ENCODE results near the gene NEDD8. TPM values are rescaled to one million over a fixed set of nuclear protein-coding genes. Genes with fewer than 3 reads are reported as not detected.

Gene NEDD8
- total and polyA plus RNA-seq, 4 donors, result 32.3 to 136 (median 78.1) TPM

DNA sequence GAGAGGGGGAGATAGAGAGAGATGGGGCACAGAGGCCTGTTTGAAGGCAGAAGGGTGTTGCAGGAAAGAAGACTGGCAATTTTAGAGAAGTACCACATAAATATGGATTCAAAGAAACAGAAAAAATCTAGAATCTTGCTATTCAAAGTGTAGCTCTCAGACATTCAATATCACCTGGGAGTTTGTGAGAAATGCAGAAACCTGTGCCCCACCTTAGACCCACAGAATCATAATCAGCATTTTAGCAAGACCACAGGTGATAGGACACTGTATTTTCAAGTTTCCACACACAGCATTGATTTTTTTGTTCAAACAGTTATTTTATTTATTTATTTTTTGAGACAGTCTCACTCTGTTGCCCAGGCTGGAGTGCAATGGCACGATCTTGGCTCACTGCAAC is 3.3 kb downstream of the NEDD8 start:
- Histone ChIP-seq H3K9me3 (ENCODE audit: control insufficient read depth in 4 of 4, low read length in 3 of 4) (no peaks in the 10 kb centered on the region), H3K27ac (ENCODE audit: low read depth in 1 of 2, low read length in 2 of 2) (no peak overlapping the region), H3K4me3 (ENCODE audit: low read depth in 1 of 3, low read length in 3 of 3) (no peak overlapping the region), H3K36me3 (ENCODE audit: control insufficient read depth in 4 of 4, insufficient read depth in 3 of 4, low read depth in 1 of 4, low read length in 3 of 4) (peaks cover 0 to 4% (median under 1%) of the 10 kb centered on the region in 4 donors), H3K27me3 (ENCODE audit: control insufficient read depth in 4 of 4, insufficient read depth in 4 of 4, low read length in 3 of 4) (no peaks in the 10 kb centered on the region), H3K9ac (ENCODE audit: low read depth in 1 of 2, low read length in 2 of 2) (no peak overlapping the region), H3K4me1 (ENCODE audit: control insufficient read depth in 4 of 4, insufficient read depth in 4 of 4, low read length in 3 of 4) (peaks cover 5 to 29% (median 23%) of the 10 kb centered on the region in 4 donors)
- TF ChIP-seq FOXA2 (IDR thresholded peaks at IDR 0.05), result no peak
- no peak for TF ChIP-seq FOXA1 (IDR thresholded peaks at IDR 0.05)
- TF ChIP-seq GABPA (IDR thresholded peaks at IDR 0.05 in 1 of 2, conservative IDR thresholded peaks at IDR 0.05 in 1 of 2), result no peak
- no peak for TF ChIP-seq RXRA (IDR thresholded peaks at IDR 0.05)
- TF ChIP-seq, protein P1, sequence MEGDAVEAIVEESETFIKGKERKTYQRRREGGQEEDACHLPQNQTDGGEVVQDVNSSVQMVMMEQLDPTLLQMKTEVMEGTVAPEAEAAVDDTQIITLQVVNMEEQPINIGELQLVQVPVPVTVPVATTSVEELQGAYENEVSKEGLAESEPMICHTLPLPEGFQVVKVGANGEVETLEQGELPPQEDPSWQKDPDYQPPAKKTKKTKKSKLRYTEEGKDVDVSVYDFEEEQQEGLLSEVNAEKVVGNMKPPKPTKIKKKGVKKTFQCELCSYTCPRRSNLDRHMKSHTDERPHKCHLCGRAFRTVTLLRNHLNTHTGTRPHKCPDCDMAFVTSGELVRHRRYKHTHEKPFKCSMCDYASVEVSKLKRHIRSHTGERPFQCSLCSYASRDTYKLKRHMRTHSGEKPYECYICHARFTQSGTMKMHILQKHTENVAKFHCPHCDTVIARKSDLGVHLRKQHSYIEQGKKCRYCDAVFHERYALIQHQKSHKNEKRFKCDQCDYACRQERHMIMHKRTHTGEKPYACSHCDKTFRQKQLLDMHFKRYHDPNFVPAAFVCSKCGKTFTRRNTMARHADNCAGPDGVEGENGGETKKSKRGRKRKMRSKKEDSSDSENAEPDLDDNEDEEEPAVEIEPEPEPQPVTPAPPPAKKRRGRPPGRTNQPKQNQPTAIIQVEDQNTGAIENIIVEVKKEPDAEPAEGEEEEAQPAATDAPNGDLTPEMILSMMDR (IDR thresholded peaks at IDR 0.05; ENCODE audit: low read depth, low read length, missing input control), result no peak
- no peak for TF ChIP-seq JUND (IDR thresholded peaks at IDR 0.05)
- TF ChIP-seq, protein P2, sequence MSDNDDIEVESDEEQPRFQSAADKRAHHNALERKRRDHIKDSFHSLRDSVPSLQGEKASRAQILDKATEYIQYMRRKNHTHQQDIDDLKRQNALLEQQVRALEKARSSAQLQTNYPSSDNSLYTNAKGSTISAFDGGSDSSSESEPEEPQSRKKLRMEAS (IDR thresholded peaks at IDR 0.05), result no peak
- DNase-seq (ENCODE audit: low spot score), result no peak
- 37% methylated on average over 1 of the region's 1 CpG for WGBS

DNA sequence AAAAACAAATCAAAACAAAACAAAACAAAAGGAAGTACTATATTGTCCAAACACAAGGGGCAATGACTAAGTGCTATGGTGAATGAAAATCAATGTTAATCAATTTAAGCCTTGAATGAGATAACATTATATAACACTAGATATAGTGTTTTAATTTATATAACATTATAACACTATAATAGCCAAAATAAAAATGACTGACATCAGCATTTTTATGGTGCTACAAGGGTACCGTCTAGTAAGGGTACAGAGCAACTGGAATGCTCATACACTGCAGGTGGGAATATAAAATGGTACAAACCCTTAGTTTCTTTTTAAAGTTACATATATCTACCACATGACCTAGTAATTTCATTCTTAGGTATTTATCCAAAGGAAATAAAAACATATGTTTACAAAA is 5.7 kb downstream of the NEDD8 start:
- peaks cover 4 to 15% (median 12%) of the 10 kb centered on the region in 4 donors for H3K4me1 ChIP-seq (ENCODE audit: control insufficient read depth in 4 of 4, insufficient read depth in 4 of 4, low read length in 3 of 4)
- no peak overlapping the region for H3K27ac ChIP-seq (ENCODE audit: low read depth in 1 of 2, low read length in 2 of 2)
- no peaks in the 10 kb centered on the region for H3K9me3 ChIP-seq (ENCODE audit: control insufficient read depth in 4 of 4, low read length in 3 of 4)
- peaks cover 0 to 4% (median 2%) of the 10 kb centered on the region in 4 donors for H3K36me3 ChIP-seq (ENCODE audit: control insufficient read depth in 4 of 4, insufficient read depth in 3 of 4, low read depth in 1 of 4, low read length in 3 of 4)
- no peak for DNase-seq (ENCODE audit: low spot score)
- no peak overlapping the region for H3K9ac ChIP-seq (ENCODE audit: low read depth in 1 of 2, low read length in 2 of 2)
- H3K27me3 ChIP-seq (ENCODE audit: control insufficient read depth in 4 of 4, insufficient read depth in 4 of 4, low read length in 3 of 4), result no peaks in the 10 kb centered on the region
- no peak for TF ChIP-seq FOXA2 (IDR thresholded peaks at IDR 0.05)
- TF ChIP-seq, protein P2 (IDR thresholded peaks at IDR 0.05), result no peak
- TF ChIP-seq HNF4G (IDR thresholded peaks at IDR 0.05), result no peak
- TF ChIP-seq HNF4A (conservative IDR thresholded peaks at IDR 0.05), result no peak
- no peak for TF ChIP-seq TAF1 (conservative IDR thresholded peaks at IDR 0.05)
- no peak for TF ChIP-seq NR2F2 (IDR thresholded peaks at IDR 0.05)
- TF ChIP-seq, protein P1 (IDR thresholded peaks at IDR 0.05; ENCODE audit: low read depth, low read length, missing input control), result no peak
- TF ChIP-seq, protein P3, sequence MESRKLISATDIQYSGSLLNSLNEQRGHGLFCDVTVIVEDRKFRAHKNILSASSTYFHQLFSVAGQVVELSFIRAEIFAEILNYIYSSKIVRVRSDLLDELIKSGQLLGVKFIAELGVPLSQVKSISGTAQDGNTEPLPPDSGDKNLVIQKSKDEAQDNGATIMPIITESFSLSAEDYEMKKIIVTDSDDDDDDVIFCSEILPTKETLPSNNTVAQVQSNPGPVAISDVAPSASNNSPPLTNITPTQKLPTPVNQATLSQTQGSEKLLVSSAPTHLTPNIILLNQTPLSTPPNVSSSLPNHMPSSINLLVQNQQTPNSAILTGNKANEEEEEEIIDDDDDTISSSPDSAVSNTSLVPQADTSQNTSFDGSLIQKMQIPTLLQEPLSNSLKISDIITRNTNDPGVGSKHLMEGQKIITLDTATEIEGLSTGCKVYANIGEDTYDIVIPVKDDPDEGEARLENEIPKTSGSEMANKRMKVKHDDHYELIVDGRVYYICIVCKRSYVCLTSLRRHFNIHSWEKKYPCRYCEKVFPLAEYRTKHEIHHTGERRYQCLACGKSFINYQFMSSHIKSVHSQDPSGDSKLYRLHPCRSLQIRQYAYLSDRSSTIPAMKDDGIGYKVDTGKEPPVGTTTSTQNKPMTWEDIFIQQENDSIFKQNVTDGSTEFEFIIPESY (IDR thresholded peaks at IDR 0.05), result no peak
- no peak for TF ChIP-seq JUND (IDR thresholded peaks at IDR 0.05)
- WGBS, result 56% methylated on average over 1 of the region's 1 CpG
- no peak overlapping the region for H3K4me3 ChIP-seq (ENCODE audit: low read depth in 1 of 3, low read length in 3 of 3)
